K562 (cell line): ENCODE measurements around the gene CASR. TPM values are rescaled to one million over a fixed set of nuclear protein-coding genes. Genes with fewer than 3 reads are reported as not detected.

Experiments
- ATAC-seq: fragments of 200-7000 bp; cut with Tn5 transposase; 3 replicates; pipeline ENCODE4 v1.9.1; 2020; ENCODE audit warnings: moderate library complexity
- BruUV-seq: library from RNA; stranded (reverse); fragments of 400-500 nt; replicated peaks from 2 replicates; lab custom pipeline; 2021; lab: Mats Ljungman, UMichigan
- CTCF ChIA-PET: fragments of 300-600 bp; formaldehyde crosslinking; extraction: SDS; loops from one replicate; lab custom pipeline; 2021; ENCODE audit warnings: low intra/inter-chr PET ratio; lab: Yijun Ruan, JAX
- POLR2A ChIA-PET: fragments of 300-600, 350-650 bp; sonication (Branson Sonifier 250); formaldehyde crosslinking; extraction: SDS; loops from one replicate; lab custom pipeline; 2021; ENCODE audit warnings: antibody characterized with exemption, inconsistent platforms; lab: Yijun Ruan, JAX
- DNase-seq, 4 experiments: peaks; one replicate each; pipeline versions ENCODE4 v3.0.0 to v3.0.0-alpha.2; 2011 to 2018; ENCODE audit warnings: low spot score in 3 of 4, mixed read lengths in 3 of 4; ENCODE audit errors: extremely low read depth in 1 of 4
- FAIRE-seq: peaks from 2 replicates; lab custom pipeline; 2011; peaks lifted over from hg19 to GRCh38; lab: Jason Lieb, UNC
- H2AFZ ChIP-seq: 2 replicates; pipeline ENCODE4 v1.6.0; 2011; ENCODE audit warnings: low read depth, low read length, control low read depth, inconsistent platforms
- H3K27ac ChIP-seq: fragments of 200-600 bp; 3 replicates; pipeline ENCODE4 v1.8.0; 2011; ENCODE audit warnings: low read depth, mild to moderate bottlenecking, control low read depth, inconsistent platforms, low read length, moderate library complexity, mixed read lengths; ENCODE audit errors: extremely low read depth
- H3K27me3 ChIP-seq, 2 experiments: fragments of 300-600 bp in 1 of 2; 2 replicates in 1 of 2; 3 replicates in 1 of 2; pipeline versions ENCODE4 v1.6.0 to v1.8.0; 2011; ENCODE audit warnings: inconsistent platforms in 2 of 2, low read length in 2 of 2, mild to moderate bottlenecking in 1 of 2, mixed read lengths in 1 of 2, moderate library complexity in 1 of 2; ENCODE audit not compliant: control insufficient read depth in 2 of 2, insufficient read depth in 2 of 2
- H3K36me3 ChIP-seq: fragments of 300-600 bp; 3 replicates; pipeline ENCODE4 v1.8.0; 2011; ENCODE audit warnings: mild to moderate bottlenecking, low read length, inconsistent platforms; ENCODE audit not compliant: control insufficient read depth, insufficient read depth
- H3K4me1 ChIP-seq, 2 experiments: fragments of 200-600 bp in 1 of 2; replicated peaks in 1 of 2; 2 replicates in 1 of 2; 3 replicates in 1 of 2; pipeline versions ENCODE4 v1.5.1 to v1.8.0; 2011; ENCODE audit warnings: inconsistent platforms in 2 of 2, low read length in 2 of 2, mild to moderate bottlenecking in 1 of 2, mixed read lengths in 1 of 2, moderate library complexity in 1 of 2; ENCODE audit not compliant: control insufficient read depth in 2 of 2, insufficient read depth in 2 of 2
- H3K4me2 ChIP-seq: 2 replicates; pipeline ENCODE4 v1.6.1; 2011; ENCODE audit warnings: low read length, control low read depth, inconsistent platforms, mixed read lengths; ENCODE audit not compliant: insufficient read depth
- H3K4me3 ChIP-seq: fragments of 200-600 bp; sonication (generic), shearing (Covaris generic); 2 replicates; pipeline ENCODE4 v1.5.1; 2016; ENCODE audit warnings: control low read depth, inconsistent platforms
- H3K79me2 ChIP-seq: fragments of 200-600 bp; 3 replicates; pipeline ENCODE4 v1.8.0; 2011; ENCODE audit warnings: low read length, inconsistent platforms; ENCODE audit not compliant: control insufficient read depth, insufficient read depth
- H3K9ac ChIP-seq, 2 experiments: 2 replicates each; pipeline versions ENCODE4 v1.6.0 to v1.6.1; 2011; ENCODE audit warnings: low read depth in 2 of 2, low read length in 2 of 2, control low read depth in 1 of 2, inconsistent platforms in 1 of 2, mild to moderate bottlenecking in 1 of 2, mixed read lengths in 1 of 2; ENCODE audit not compliant: insufficient read depth in 1 of 2
- H3K9me1 ChIP-seq: one replicate; pipeline ENCODE4 v1.6.0; 2011; ENCODE audit warnings: inconsistent platforms, mild to moderate bottlenecking, low read length, moderate library complexity; ENCODE audit not compliant: control insufficient read depth, insufficient read depth
- H3K9me3 ChIP-seq: replicated peaks from 2 replicates; pipeline ENCODE4 v1.5.1; 2011; ENCODE audit warnings: low read depth, low read length, inconsistent platforms; ENCODE audit not compliant: control insufficient read depth, insufficient read depth
- H4K20me1 ChIP-seq: replicated peaks from 2 replicates; pipeline ENCODE4 v1.6.1; 2011; ENCODE audit warnings: low read length, inconsistent platforms, mixed read lengths; ENCODE audit not compliant: control insufficient read depth, insufficient read depth
- CHD2 ChIP-seq: IDR thresholded peaks from 2 replicates; pipeline ENCODE4 v1.6.1; 2011; ENCODE audit warnings: low read depth, low read length
- EGR1 ChIP-seq: fragments of 450-650 bp; conservative IDR thresholded peaks from 2 replicates; pipeline ENCODE4 v1.6.1; 2017; ENCODE audit warnings: mild to moderate bottlenecking
- GTF2E2 ChIP-seq: fragments of 200-800 bp; sonication (Bioruptor generic); IDR thresholded peaks from 2 replicates; pipeline ENCODE4 v1.6.1; 2016; ENCODE audit warnings: missing genetic modification characterization, missing compliant biosample characterization
- KLF13 ChIP-seq: fragments of 450-650 bp; IDR thresholded peaks from 2 replicates; pipeline ENCODE4 v1.6.1; 2016; ENCODE audit warnings: missing genetic modification characterization, low read depth, mild to moderate bottlenecking, missing compliant biosample characterization, moderate library complexity, borderline replicate concordance
- SRSF3 ChIP-seq: fragments of 200-400 bp; formaldehyde crosslinking; IDR thresholded peaks from 2 replicates; pipeline ENCODE4 v1.6.1; 2016; ENCODE audit warnings: mild to moderate bottlenecking, low read length, moderate library complexity; ENCODE audit not compliant: insufficient read depth
- TARDBP ChIP-seq: fragments of 450-650 bp; IDR thresholded peaks from 2 replicates; pipeline ENCODE4 v1.6.1; 2016
- ZNF217 ChIP-seq: sonication (generic); formaldehyde crosslinking; IDR thresholded peaks from 2 replicates; pipeline ENCODE4 v1.8.0; 2022; ENCODE audit warnings: mild to moderate bottlenecking, missing genetic modification reagents
- ZNF766 ChIP-seq: fragments of 200-800 bp; sonication (Bioruptor generic); conservative IDR thresholded peaks from 2 replicates; pipeline ENCODE4 v1.6.1; 2016; ENCODE audit warnings: missing genetic modification characterization, missing compliant biosample characterization
- WGBS: fragments of 100-300 bp; shearing (Covaris generic); methylation state at CpG from one replicate; pipeline ENCODE4 v1.1.6; 2016; ENCODE audit warnings: low coverage, mixed read lengths; ENCODE audit not compliant: insufficient coverage; ENCODE audit errors: missing lambda C conversion rate; 5-methylcytosine and 5-hydroxymethylcytosine counted together
- in situ Hi-C: fragments of 300-500 bp; cut with MboI; formaldehyde crosslinking; loops from 4 replicates; pipeline ENCODE4 v1.15.0; 2018; ENCODE audit warnings: inconsistent platforms, mixed read lengths
- intact Hi-C: fragments of 100-400 bp; cut with micrococcal nuclease; formaldehyde crosslinking; loops from 2 replicates; pipeline ENCODE4 v1.14.2; 2022
- polyA plus RNA-seq, 8 experiments: library from polyadenylated mRNA; depleted of rRNA in 4 of 8; stranded (reverse) in 5 of 8; unstranded in 3 of 8; fragments of >200 nt; fragmentation: Nextera tagmentation in 2 of 8; fragmentation: Illumina TruSeq in 1 of 8; extraction: Ambion mirVana in 2 of 8; extraction: Trizol in 1 of 8; gene quantifications; 2 replicates each; pipeline versions ENCODE4 v1.2.1 to v1.2.3, GENCODE V29; 2011 to 2014; ENCODE audit warnings: inconsistent platforms in 1 of 8, missing spikeins in 1 of 8
- total RNA-seq, 7 experiments: library from RNA; depleted of rRNA in 6 of 7; stranded (reverse); fragments of >200 nt in 6 of 7; fragmentation: Illumina TruSeq in 2 of 7; extraction: Trizol in 2 of 7; gene quantifications; 2 replicates each; pipeline versions ENCODE4 v1.2.1 to v1.2.3, GENCODE V29; 2011 to 2021; ENCODE audit warnings: low replicate concordance in 1 of 7

Gene CASR
- total and polyA plus RNA-seq, 9 of the 15 experiments (the other 6 are each of a cell fraction or from before 2014, with no cell fraction given), result not detected

DNA sequence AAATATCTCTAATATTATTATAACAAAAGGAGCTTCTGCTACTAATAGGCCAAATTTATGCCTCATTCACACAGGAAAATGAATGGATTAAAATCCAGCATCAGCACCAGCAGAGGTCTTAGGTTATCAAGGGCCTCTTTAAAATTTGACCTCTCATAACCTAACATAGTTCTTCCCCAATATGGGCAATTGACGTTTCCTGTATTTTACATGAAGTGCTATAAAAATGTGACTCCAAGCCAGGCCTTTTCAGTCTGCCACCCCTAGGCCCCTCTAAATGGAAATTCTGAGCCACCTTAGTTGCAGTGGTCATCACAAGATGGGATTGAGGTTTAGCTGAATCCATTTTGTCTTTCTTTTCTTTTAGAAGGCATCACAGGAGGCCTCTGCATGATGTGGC, 70.1 kb downstream of the CASR start:
- ATAC-seq, result no peak
- Histone ChIP-seq H3K27me3 (peaks cover 0 to 4% of the 10 kb centered on the region in 2 experiments; a peak in 1 of 5 replicates), H3K4me1 (no peaks in the 10 kb centered on the region), H4K20me1 (no peaks in the 10 kb centered on the region)
- CTCF ChIA-PET, result no interaction called here
- no peak for TF ChIP-seq GTF2E2 (tag)
- TF ChIP-seq TARDBP, result no peak
- TF ChIP-seq KLF13, result no peak
- no peak for TF ChIP-seq ZNF766 (CRISPR knock-in tag)
- no peak for TF ChIP-seq CHD2
- TF ChIP-seq EGR1, result no peak
- TF ChIP-seq SRSF3, result no peak
- TF ChIP-seq ZNF217 (CRISPR knock-in tag), result no peak
- TF ChIP-seq, all 486 proteins: peak for 0
- Histone ChIP-seq H2AFZ (no peak overlapping the region), H3K9me3 (no peaks in the 10 kb centered on the region), H3K9ac (no peak overlapping the region), H3K4me3 (no peak overlapping the region), H3K27ac (no peak overlapping the region), H3K9me1 (no peaks in the 10 kb centered on the region), H3K36me3 (no peaks in the 10 kb centered on the region), H3K79me2 (no peaks in the 10 kb centered on the region), H3K4me2 (no peak overlapping the region)
- FAIRE-seq (no peak), DNase-seq (no peak)
- no TSS peak for BruUV-seq
- POLR2A ChIA-PET, result interaction anchor here (0.9 kb wide), 1 partner anchor 127 kb away, joined by 3 read pairs; no protein-coding TSS in a partner anchor
- intact Hi-C loops (no loop called here), in situ Hi-C loops (no loop called here)
- WGBS, result 0% methylated on average over 1 of the region's 1 CpG
